Trophoblast cell (in vitro differentiated cells and primary cell): ENCODE measurements around the gene SERGEF.

Experiments used
- DNase-seq, 2 donors: peaks; one replicate each; pipeline ENCODE4 v3.0.0-alpha.2; 2016
- H2AFZ ChIP-seq: 2 replicates; pipeline ENCODE4 v1.6.1; 2013; ENCODE audit warnings: low read length, moderate library complexity, mild to moderate bottlenecking; ENCODE audit not compliant: insufficient read depth, poor library complexity
- H2AK5ac ChIP-seq: 2 replicates; pipeline ENCODE4 v1.6.1; 2013; ENCODE audit warnings: mild to moderate bottlenecking, low read length
- H2BK120ac ChIP-seq: 2 replicates; pipeline ENCODE4 v1.6.1; 2013; ENCODE audit warnings: low read length, mild to moderate bottlenecking, moderate library complexity; ENCODE audit not compliant: insufficient read depth, poor library complexity
- H2BK12ac ChIP-seq: 2 replicates; pipeline ENCODE4 v1.6.1; 2013; ENCODE audit warnings: mild to moderate bottlenecking, low read length, moderate library complexity
- H2BK5ac ChIP-seq: 2 replicates; pipeline ENCODE4 v1.6.1; 2013; ENCODE audit warnings: low read length, low read depth, moderate library complexity, mild to moderate bottlenecking; ENCODE audit not compliant: poor library complexity
- H3K14ac ChIP-seq: 2 replicates; pipeline ENCODE4 v1.6.1; 2013; ENCODE audit warnings: mild to moderate bottlenecking, low read length
- H3K18ac ChIP-seq: 2 replicates; pipeline ENCODE4 v1.6.1; 2013; ENCODE audit warnings: mild to moderate bottlenecking, low read length
- H3K23ac ChIP-seq: 2 replicates; pipeline ENCODE4 v1.6.1; 2013; ENCODE audit warnings: low read length
- H3K27ac ChIP-seq: 2 replicates; pipeline ENCODE4 v1.5.1; 2013; ENCODE audit warnings: low read depth, mild to moderate bottlenecking, inconsistent platforms, low read length, moderate library complexity
- H3K27me3 ChIP-seq: 2 replicates; pipeline ENCODE4 v1.6.1; 2013; ENCODE audit warnings: inconsistent platforms, mild to moderate bottlenecking, low read length, moderate library complexity; ENCODE audit not compliant: insufficient read depth
- H3K36me3 ChIP-seq, 2 experiments: 1 replicate in 1 of 2; 2 replicates in 1 of 2; pipeline ENCODE4 v1.6.1; 2013; ENCODE audit warnings: low read length in 2 of 2, mild to moderate bottlenecking in 2 of 2, moderate library complexity in 1 of 2; ENCODE audit not compliant: insufficient read depth in 2 of 2, control insufficient read depth in 1 of 2
- H3K4ac ChIP-seq: 2 replicates; pipeline ENCODE4 v1.6.1; 2013; ENCODE audit warnings: low read depth, mild to moderate bottlenecking, low read length, moderate library complexity
- H3K4me1 ChIP-seq, 2 experiments: 1 replicate in 1 of 2; 2 replicates in 1 of 2; pipeline ENCODE4 v1.6.1; 2013; ENCODE audit warnings: low read length in 2 of 2, mild to moderate bottlenecking in 2 of 2, moderate library complexity in 1 of 2; ENCODE audit not compliant: insufficient read depth in 2 of 2, control insufficient read depth in 1 of 2
- H3K4me2 ChIP-seq: 2 replicates; pipeline ENCODE4 v1.6.1; 2013; ENCODE audit warnings: inconsistent platforms, mild to moderate bottlenecking, low read length, moderate library complexity
- H3K4me3 ChIP-seq: 2 replicates; pipeline ENCODE4 v1.5.1; 2013; ENCODE audit warnings: mild to moderate bottlenecking, low read depth, low read length, inconsistent platforms
- H3K79me1 ChIP-seq: one replicate; pipeline ENCODE4 v1.6.1; 2013; ENCODE audit warnings: low read length
- H3K79me2 ChIP-seq: 2 replicates; pipeline ENCODE4 v1.6.1; 2013; ENCODE audit warnings: low read length, mild to moderate bottlenecking; ENCODE audit not compliant: control insufficient read depth, insufficient read depth, poor library complexity
- H3K9ac ChIP-seq: 2 replicates; pipeline ENCODE4 v1.6.1; 2013; ENCODE audit warnings: mild to moderate bottlenecking, low read length
- H3K9me3 ChIP-seq: 2 replicates; pipeline ENCODE4 v1.6.1; 2013; ENCODE audit warnings: low read depth, mild to moderate bottlenecking, control low read depth, inconsistent platforms, low read length; ENCODE audit not compliant: insufficient read depth
- H4K12ac ChIP-seq: 2 replicates; pipeline ENCODE4 v1.6.1; 2013; ENCODE audit warnings: low read depth, mild to moderate bottlenecking, low read length, moderate library complexity
- H4K8ac ChIP-seq: 2 replicates; pipeline ENCODE4 v1.6.1; 2013; ENCODE audit warnings: low read depth, mild to moderate bottlenecking, low read length, moderate library complexity
- H4K91ac ChIP-seq: one replicate; pipeline ENCODE4 v1.6.1; 2013; ENCODE audit warnings: low read depth, mild to moderate bottlenecking, low read length, moderate library complexity
- WGBS: extraction: QIAGEN DNeasy Blood & Tissue Kit; methylation state at CpG from one replicate; pipeline ENCODE4 v1.1.7; 2013; ENCODE audit warnings: missing lambda C conversion rate; ENCODE audit not compliant: insufficient read length, insufficient coverage; ENCODE audit errors: extremely low coverage; 5-methylcytosine and 5-hydroxymethylcytosine counted together

The SERGEF gene

DNA sequence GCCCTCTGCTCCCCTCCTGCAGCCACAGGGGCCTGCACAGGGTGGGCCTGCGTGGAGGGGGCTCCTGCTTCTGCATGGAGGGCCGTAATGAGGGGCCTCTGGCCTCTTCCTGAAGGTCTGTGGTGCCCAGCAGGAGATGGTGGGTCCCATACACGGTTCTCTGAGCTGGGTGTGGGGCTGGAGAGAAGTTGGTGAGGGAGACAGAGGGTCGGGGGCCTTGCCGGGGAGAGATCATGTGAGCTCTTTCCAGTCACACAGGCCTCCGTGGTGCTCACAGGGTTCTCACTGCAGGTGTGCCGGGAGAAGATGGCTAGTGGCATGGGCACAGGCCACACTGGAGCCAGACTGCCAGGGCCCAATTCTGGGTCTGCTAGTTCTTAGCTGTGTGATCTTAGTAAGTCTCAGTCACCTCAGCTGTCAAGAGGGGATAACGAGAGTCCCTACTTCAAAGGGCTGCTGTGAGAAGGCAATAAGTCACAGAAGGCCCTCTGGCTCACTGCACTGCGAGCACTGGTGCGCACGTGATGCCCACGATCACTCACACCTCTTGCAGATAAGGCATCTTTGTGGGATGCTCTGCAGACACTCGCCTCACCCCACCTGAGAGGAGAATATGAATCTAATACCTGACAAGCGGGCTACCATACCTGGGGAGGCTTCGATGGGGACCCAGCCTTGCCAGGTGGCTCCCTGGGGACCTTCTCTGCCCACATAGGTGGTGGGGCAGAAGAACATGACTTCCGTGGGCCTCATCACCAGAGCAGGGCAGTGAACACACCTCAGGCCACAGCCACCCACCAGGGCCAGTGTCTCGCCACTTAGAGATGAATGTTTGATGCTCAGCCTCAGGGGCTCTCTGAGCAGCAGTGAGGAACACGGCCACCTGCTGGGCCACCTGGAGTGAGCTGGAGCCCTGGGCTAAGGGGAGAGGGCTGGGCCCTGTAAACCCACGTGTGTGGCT, 263.8 kb downstream of the SERGEF start:
- H2BK5ac ChIP-seq: no peak overlapping the region
- no peak overlapping the region for H2BK120ac ChIP-seq
- H3K4ac ChIP-seq: no peak overlapping the region
- no peaks in the 10 kb centered on the region for H3K27me3 ChIP-seq
- H2BK12ac ChIP-seq: no peak overlapping the region
- H3K9ac ChIP-seq: no peak overlapping the region
- H3K27ac ChIP-seq: no peak overlapping the region
- H3K79me2 ChIP-seq: no peaks in the 10 kb centered on the region
- no peak overlapping the region for H3K18ac ChIP-seq
- H3K79me1 ChIP-seq: no peaks in the 10 kb centered on the region
- no peaks in the 10 kb centered on the region for H3K4me1 ChIP-seq
- H3K4me2 ChIP-seq: no peak overlapping the region
- no peak overlapping the region for H4K91ac ChIP-seq
- H3K4me3 ChIP-seq: no peak overlapping the region
- H3K23ac ChIP-seq: no peak overlapping the region
- no peak overlapping the region for H4K12ac ChIP-seq
- H3K14ac ChIP-seq: no peak overlapping the region
- H2AK5ac ChIP-seq: no peak overlapping the region
- DNase-seq: no peak
- WGBS: no CpG with 5 or more reads among the region's 19 CpGs
- H4K8ac ChIP-seq: no peak overlapping the region
- H3K9me3 ChIP-seq: no peaks in the 10 kb centered on the region
- H2AFZ ChIP-seq: no peak overlapping the region
- H3K36me3 ChIP-seq: no peaks in the 10 kb centered on the region

DNA sequence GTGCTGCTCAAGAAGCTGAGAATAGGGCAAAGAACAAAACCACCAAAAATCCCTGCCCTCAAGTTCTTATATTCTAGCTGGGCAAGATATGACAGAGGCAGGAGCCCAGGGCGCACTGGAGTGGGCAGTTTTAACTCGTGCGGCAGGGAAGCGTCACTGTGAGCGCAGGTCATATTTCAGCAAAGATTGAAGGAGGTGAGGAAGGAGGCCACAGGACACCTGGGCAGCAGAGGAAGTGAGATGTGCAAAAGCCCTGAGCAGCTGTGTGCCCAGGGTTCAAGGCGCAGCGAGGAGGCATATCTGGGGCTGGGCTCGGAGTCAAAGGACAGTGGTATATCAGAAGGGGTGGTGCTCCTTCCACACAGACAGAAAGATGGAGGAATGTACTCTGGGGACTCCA, 264.8 kb downstream of the SERGEF start:
- Histone ChIP-seq H3K14ac (no peak overlapping the region), H3K18ac (no peak overlapping the region), H3K23ac (no peak overlapping the region), H3K4me2 (no peak overlapping the region), H3K36me3 (no peaks in the 10 kb centered on the region), H4K12ac (no peak overlapping the region), H3K27ac (no peak overlapping the region), H3K79me2 (no peaks in the 10 kb centered on the region), H3K9ac (no peak overlapping the region), H3K4me3 (no peak overlapping the region), H3K9me3 (no peaks in the 10 kb centered on the region), H3K4ac (no peak overlapping the region), H3K27me3 (no peaks in the 10 kb centered on the region), H4K8ac (no peak overlapping the region), H3K79me1 (no peaks in the 10 kb centered on the region), H2BK120ac (no peak overlapping the region), H2AK5ac (no peak overlapping the region), H3K4me1 (no peaks in the 10 kb centered on the region), H4K91ac (no peak overlapping the region), H2AFZ (no peak overlapping the region), H2BK5ac (no peak overlapping the region), H2BK12ac (no peak overlapping the region)
- no CpG with 5 or more reads among the region's 8 CpGs for WGBS
- no peak for DNase-seq

DNA sequence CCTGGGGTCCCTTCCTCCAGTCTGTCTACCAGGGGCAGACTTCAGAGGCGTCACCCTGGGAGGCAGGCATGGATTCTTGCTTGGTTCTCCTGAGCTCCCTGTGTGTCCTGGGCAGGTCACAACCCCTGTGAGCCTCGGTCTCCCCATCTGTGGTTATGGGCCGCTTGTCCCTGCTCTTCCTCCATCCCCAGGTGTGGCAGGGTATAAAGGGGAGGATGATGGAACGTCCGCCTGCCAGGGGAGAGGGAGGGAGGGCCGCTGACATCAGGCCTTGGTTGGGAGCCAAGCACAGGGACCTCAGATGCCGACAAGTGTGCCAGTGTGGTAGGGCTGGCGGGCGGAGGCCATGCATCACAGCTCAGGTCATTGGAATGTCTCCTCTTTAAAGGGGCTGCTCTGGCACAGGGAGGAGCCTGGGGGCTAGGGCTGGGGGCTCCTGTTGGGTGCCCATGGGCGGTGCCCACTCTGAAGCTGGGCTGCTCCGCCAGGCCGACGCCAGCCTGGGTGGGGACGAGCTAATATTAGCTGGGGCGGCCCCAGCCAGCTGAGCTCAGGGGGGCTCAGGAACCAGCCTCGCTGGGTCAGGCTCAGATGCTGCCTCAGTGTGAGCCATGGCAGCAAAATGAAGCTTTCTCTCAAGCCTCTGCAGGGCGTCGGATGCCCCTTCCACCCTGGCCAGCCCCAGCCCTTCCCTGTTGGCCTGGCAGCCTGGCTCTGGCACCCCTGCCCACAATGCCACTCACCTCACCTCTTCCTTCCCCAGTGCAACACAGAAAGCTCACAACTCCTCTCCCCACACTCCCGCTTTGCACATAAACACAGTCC, 265.5 kb downstream of the SERGEF start:
- Histone ChIP-seq H4K12ac (no peak overlapping the region), H3K23ac (no peak overlapping the region), H3K4ac (no peak overlapping the region), H3K27me3 (no peaks in the 10 kb centered on the region), H2BK12ac (no peak overlapping the region), H3K14ac (no peak overlapping the region), H3K79me2 (no peaks in the 10 kb centered on the region), H3K4me3 (no peak overlapping the region), H3K4me2 (no peak overlapping the region), H2BK120ac (no peak overlapping the region), H3K4me1 (no peaks in the 10 kb centered on the region), H3K36me3 (no peaks in the 10 kb centered on the region), H3K79me1 (no peaks in the 10 kb centered on the region), H4K8ac (no peak overlapping the region), H2AFZ (no peak overlapping the region), H2BK5ac (no peak overlapping the region), H3K18ac (no peak overlapping the region), H3K9me3 (no peaks in the 10 kb centered on the region), H3K27ac (no peak overlapping the region), H4K91ac (no peak overlapping the region), H2AK5ac (no peak overlapping the region), H3K9ac (no peak overlapping the region)
- no CpG with 5 or more reads among the region's 19 CpGs for WGBS
- DNase-seq: no peak

DNA sequence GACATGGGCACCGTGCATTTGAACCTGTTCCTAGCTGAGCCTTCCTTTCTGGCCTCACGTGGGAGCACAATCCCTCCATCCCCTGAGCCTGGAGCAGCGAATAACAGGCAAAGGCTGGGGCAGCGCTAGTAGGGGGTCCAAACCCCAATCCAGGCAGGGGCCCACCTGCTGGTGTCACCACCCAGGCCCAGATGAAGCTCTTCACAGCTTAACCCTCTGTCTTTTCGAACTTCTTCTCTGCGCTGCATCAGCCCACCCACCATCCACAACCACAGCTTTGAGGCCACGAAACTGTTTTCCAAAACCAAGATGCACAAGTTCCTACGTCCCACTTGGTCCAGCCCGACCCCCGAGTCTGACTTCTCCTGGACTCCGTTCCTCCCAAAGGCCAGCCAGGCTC, 266.8 kb downstream of the SERGEF start:
- Histone ChIP-seq H4K91ac (no peak overlapping the region), H3K27ac (no peak overlapping the region), H3K4me1 (no peaks in the 10 kb centered on the region), H3K23ac (no peak overlapping the region), H2AFZ (no peak overlapping the region), H2BK5ac (no peak overlapping the region), H3K79me1 (no peaks in the 10 kb centered on the region), H3K36me3 (no peaks in the 10 kb centered on the region), H3K4me2 (no peak overlapping the region), H3K9ac (no peak overlapping the region), H3K4ac (no peak overlapping the region), H3K14ac (no peak overlapping the region), H3K18ac (no peak overlapping the region), H2BK120ac (no peak overlapping the region), H3K9me3 (no peaks in the 10 kb centered on the region), H4K8ac (no peak overlapping the region), H3K27me3 (no peaks in the 10 kb centered on the region), H3K4me3 (no peak overlapping the region), H2AK5ac (no peak overlapping the region), H4K12ac (no peak overlapping the region), H3K79me2 (no peaks in the 10 kb centered on the region), H2BK12ac (no peak overlapping the region)
- no peak for DNase-seq
- no CpG with 5 or more reads among the region's 11 CpGs for WGBS
